GM12878 (cell line): ENCODE results near the gene CLMP. TPM values are rescaled to one million over a fixed set of nuclear protein-coding genes. Genes with fewer than 3 reads are reported as not detected.

Experiments
- ATAC-seq: fragments of 200-7000 bp; cut with Tn5 transposase; 3 replicates; pipeline ENCODE4 v1.9.1; 2020; ENCODE audit warnings: mild to moderate bottlenecking, moderate library complexity
- BruUV-seq: library from RNA; stranded (reverse); fragments of 400-500 nt; replicated peaks from 2 replicates; lab custom pipeline; 2021; lab: Mats Ljungman, UMichigan
- CTCF ChIA-PET: fragments of 300-600 bp; sonication (Branson Sonifier 250); formaldehyde crosslinking; extraction: SDS; loops from one replicate; lab custom pipeline; 2021; ENCODE audit warnings: inconsistent platforms; lab: Yijun Ruan, JAX
- POLR2A ChIA-PET: fragments of 350-600 bp; formaldehyde crosslinking; extraction: SDS; loops from one replicate; lab custom pipeline; 2021; ENCODE audit warnings: inconsistent platforms; lab: Charles Lee
- RAD21 ChIA-PET: fragments of 300-600 bp; sonication (Branson Sonifier 250); formaldehyde crosslinking; loops from one replicate; lab custom pipeline; 2023; ENCODE audit warnings: antibody characterized with exemption; ENCODE audit not compliant: unreplicated experiment; lab: Charles Lee
- SMC1A ChIA-PET: fragments of 300-600 bp; sonication (Branson Sonifier 250); formaldehyde crosslinking; loops from one replicate; lab custom pipeline; 2023; ENCODE audit not compliant: unreplicated experiment, uncharacterized antibody; lab: Charles Lee
- DNase-seq: peaks from one replicate; pipeline ENCODE4 v3.0.0-alpha.2; 2011; ENCODE audit warnings: low read depth, low spot score
- FAIRE-seq: peaks from 3 replicates; lab custom pipeline; 2011; peaks lifted over from hg19 to GRCh38; lab: Jason Lieb, UNC
- H2AFZ ChIP-seq: 2 replicates; pipeline ENCODE4 v1.6.0; 2011; ENCODE audit warnings: low read depth, low read length, control low read depth; ENCODE audit not compliant: control insufficient read depth
- H3K27ac ChIP-seq: 2 replicates; pipeline ENCODE4 v1.5.1; 2011; ENCODE audit warnings: control low read depth; ENCODE audit not compliant: control insufficient read depth, insufficient read depth
- H3K27me3 ChIP-seq, 2 experiments: replicated peaks in 1 of 2; 2 replicates each; pipeline versions ENCODE4 v1.6.0 to v1.6.1; 2011; ENCODE audit warnings: low read length in 1 of 2; ENCODE audit not compliant: control insufficient read depth in 2 of 2, insufficient read depth in 2 of 2
- H3K36me3 ChIP-seq, 2 experiments: 2 replicates each; pipeline ENCODE4 v1.5.1; 2011; ENCODE audit warnings: low read length in 1 of 2; ENCODE audit not compliant: control insufficient read depth in 2 of 2, insufficient read depth in 2 of 2
- H3K4me1 ChIP-seq: 2 replicates; pipeline ENCODE4 v1.6.1; 2011; ENCODE audit warnings: mild to moderate bottlenecking, low read length, moderate library complexity, mixed read lengths; ENCODE audit not compliant: control insufficient read depth, insufficient read depth
- H3K4me2 ChIP-seq: 2 replicates; pipeline ENCODE4 v1.6.0; 2011; ENCODE audit warnings: control low read depth; ENCODE audit not compliant: control insufficient read depth, insufficient read depth
- H3K4me3 ChIP-seq: fragments of 200-600 bp; sonication (generic); 2 replicates; pipeline ENCODE4 v1.5.1; 2016
- H3K79me2 ChIP-seq: 2 replicates; pipeline ENCODE4 v1.6.0; 2011; ENCODE audit warnings: low read length; ENCODE audit not compliant: control insufficient read depth, insufficient read depth
- H3K9ac ChIP-seq: 2 replicates; pipeline ENCODE4 v1.8.0; 2011; ENCODE audit warnings: low read length, control low read depth, mixed read lengths; ENCODE audit not compliant: control insufficient read depth, insufficient read depth
- H3K9me3 ChIP-seq: replicated peaks from 3 replicates; pipeline ENCODE4 v1.5.1; 2011; ENCODE audit warnings: mild to moderate bottlenecking, low read length; ENCODE audit not compliant: control insufficient read depth, insufficient read depth
- H4K20me1 ChIP-seq: 2 replicates; pipeline ENCODE4 v1.6.0; 2011; ENCODE audit not compliant: control insufficient read depth, insufficient read depth
- E2F4 ChIP-seq: IDR thresholded peaks from 2 replicates; pipeline ENCODE4 v1.6.1; 2012; ENCODE audit warnings: low read depth, low read length, improper control_type of control experiment
- HCFC1 ChIP-seq: fragments of 150-350 bp; IDR thresholded peaks from 2 replicates; pipeline ENCODE4 v1.6.1; 2014; ENCODE audit warnings: low read length
- JUNB ChIP-seq: IDR thresholded peaks from 2 replicates; pipeline ENCODE4 v1.6.1; 2016; ENCODE audit warnings: antibody characterized with exemption, mild to moderate bottlenecking
- MYB ChIP-seq: fragments of 150-350 bp; IDR thresholded peaks from 2 replicates; pipeline ENCODE4 v1.6.1; 2014; ENCODE audit warnings: mild to moderate bottlenecking, low read depth, low read length, borderline replicate concordance
- NR2C2 ChIP-seq: IDR thresholded peaks from 2 replicates; pipeline ENCODE4 v1.6.1; 2011; ENCODE audit warnings: borderline replicate concordance, low read depth; ENCODE audit not compliant: control insufficient read depth, insufficient read length
- POLR2A ChIP-seq: IDR thresholded peaks from 2 replicates; pipeline ENCODE4 v1.6.1; 2011; ENCODE audit warnings: low read depth, mild to moderate bottlenecking, low read length
- POU2F2 ChIP-seq: IDR thresholded peaks from 3 replicates; pipeline ENCODE4 v1.6.1; 2011; ENCODE audit warnings: low read depth, mild to moderate bottlenecking, low read length, borderline replicate concordance
- USF2 ChIP-seq: IDR thresholded peaks from 2 replicates; pipeline ENCODE4 v1.6.1; 2011; ENCODE audit warnings: low read depth, low read length, improper control_type of control experiment, borderline replicate concordance
- ZNF24 ChIP-seq: fragments of 450-650 bp; IDR thresholded peaks from 2 replicates; pipeline ENCODE4 v1.6.1; 2017; ENCODE audit warnings: antibody characterized with exemption, mild to moderate bottlenecking
- WGBS: methylation state at CpG from one replicate; pipeline ENCODE4 v1.1.6; 2016; ENCODE audit warnings: low lambda C conversion rate; ENCODE audit not compliant: insufficient replicate concordance, insufficient coverage; ENCODE audit errors: missing lambda C conversion rate; 5-methylcytosine and 5-hydroxymethylcytosine counted together
- in situ Hi-C: fragments of 300-500 bp; cut with MboI; formaldehyde crosslinking; loops from 9 replicates; pipeline ENCODE4 v1.14.3; 2018; ENCODE audit warnings: mixed read lengths
- intact Hi-C: fragments of 100-400 bp; cut with micrococcal nuclease; formaldehyde crosslinking; loops from one replicate; pipeline ENCODE4 v1.14.2; 2022; ENCODE audit not compliant: unreplicated experiment
- polyA plus RNA-seq, 11 experiments: library from polyadenylated mRNA; depleted of rRNA in 4 of 11; unstranded in 6 of 11; stranded (reverse) in 5 of 11; fragments of >200 nt; fragmentation: Nextera tagmentation in 4 of 11; fragmentation: Illumina TruSeq in 1 of 11; extraction: Ambion mirVana in 4 of 11; extraction: Trizol in 1 of 11; gene quantifications; 1 replicate in 1 of 11; 2 replicates in 10 of 11; pipeline versions ENCODE4 v1.2.1 to v1.2.3, GENCODE V29; 2011 to 2016; ENCODE audit warnings: inconsistent platforms in 2 of 11, missing spikeins in 2 of 11, low read depth in 1 of 11
- total RNA-seq, 4 experiments: library from RNA; depleted of rRNA in 3 of 4; stranded (reverse); fragments of >200 nt in 3 of 4; fragmentation: Illumina TruSeq in 1 of 4; extraction: Trizol in 1 of 4; gene quantifications; 2 replicates each; pipeline versions ENCODE4 v1.2.1 to v1.2.3, GENCODE V29; 2013 to 2021
- TF ChIP-seq, protein P1 (sequence below): fragments of 450-650 bp; IDR thresholded peaks from 2 replicates; pipeline ENCODE4 v1.6.1; 2017; ENCODE audit warnings: borderline replicate concordance
- TF ChIP-seq, protein P2 (sequence below): fragments of 450-650 bp; IDR thresholded peaks from 2 replicates; pipeline ENCODE4 v1.6.1; 2017; ENCODE audit warnings: mild to moderate bottlenecking, moderate library complexity
- TF ChIP-seq, protein P3 (sequence below): fragments of 450-650 bp; formaldehyde crosslinking; IDR thresholded peaks from 2 replicates; pipeline ENCODE4 v1.4.0; 2020; ENCODE audit warnings: mild to moderate bottlenecking, moderate library complexity

The CLMP gene
- total and polyA plus RNA-seq, 10 of the 15 experiments (the other 5 are each of a cell fraction or from before 2014, with no cell fraction given), result 0.01 to 0.71 (median 0.20) TPM; not detected in 4

- no peak for TF ChIP-seq NR2C2
- TF ChIP-seq, protein P1, sequence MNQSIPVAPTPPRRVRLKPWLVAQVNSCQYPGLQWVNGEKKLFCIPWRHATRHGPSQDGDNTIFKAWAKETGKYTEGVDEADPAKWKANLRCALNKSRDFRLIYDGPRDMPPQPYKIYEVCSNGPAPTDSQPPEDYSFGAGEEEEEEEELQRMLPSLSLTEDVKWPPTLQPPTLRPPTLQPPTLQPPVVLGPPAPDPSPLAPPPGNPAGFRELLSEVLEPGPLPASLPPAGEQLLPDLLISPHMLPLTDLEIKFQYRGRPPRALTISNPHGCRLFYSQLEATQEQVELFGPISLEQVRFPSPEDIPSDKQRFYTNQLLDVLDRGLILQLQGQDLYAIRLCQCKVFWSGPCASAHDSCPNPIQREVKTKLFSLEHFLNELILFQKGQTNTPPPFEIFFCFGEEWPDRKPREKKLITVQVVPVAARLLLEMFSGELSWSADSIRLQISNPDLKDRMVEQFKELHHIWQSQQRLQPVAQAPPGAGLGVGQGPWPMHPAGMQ, result no peak
- no peak for TF ChIP-seq MYB
- TF ChIP-seq POLR2A, result no peak
- no peak for TF ChIP-seq USF2
- no peak for TF ChIP-seq ZNF24
- TF ChIP-seq HCFC1, result no peak
These were observed 24.1 kb downstream of the CLMP start (continued) for GRCh38 chr11:123170929-123171328.

DNA sequence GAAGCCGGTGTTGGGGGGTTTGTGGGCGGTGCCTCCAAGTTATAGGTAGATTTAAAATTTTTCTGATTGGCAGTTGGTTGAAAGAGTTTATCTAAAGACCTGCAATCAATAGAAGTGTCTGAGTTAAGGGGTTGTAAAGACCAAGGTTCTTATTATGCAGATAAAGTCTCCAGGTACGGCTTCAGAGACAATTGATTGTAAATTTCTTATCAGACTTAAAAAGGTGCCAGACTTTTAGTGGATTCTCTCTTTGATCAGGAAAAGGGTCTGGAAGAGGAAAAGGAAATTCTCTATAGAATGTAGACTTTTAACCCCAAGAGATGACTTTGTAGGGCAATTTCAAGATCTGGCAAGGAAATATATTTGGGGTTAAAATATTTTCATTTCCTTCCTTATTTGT, 25.2 kb downstream of the CLMP start:
- CTCF ChIA-PET, result interaction anchor here (1.3 to 1.6 kb wide), 2 partner anchors 77 to 115 kb away, joined by 3 to 5 read pairs; no protein-coding TSS in a partner anchor
- in situ Hi-C loops, result no loop called here
- TF ChIP-seq, protein P2, sequence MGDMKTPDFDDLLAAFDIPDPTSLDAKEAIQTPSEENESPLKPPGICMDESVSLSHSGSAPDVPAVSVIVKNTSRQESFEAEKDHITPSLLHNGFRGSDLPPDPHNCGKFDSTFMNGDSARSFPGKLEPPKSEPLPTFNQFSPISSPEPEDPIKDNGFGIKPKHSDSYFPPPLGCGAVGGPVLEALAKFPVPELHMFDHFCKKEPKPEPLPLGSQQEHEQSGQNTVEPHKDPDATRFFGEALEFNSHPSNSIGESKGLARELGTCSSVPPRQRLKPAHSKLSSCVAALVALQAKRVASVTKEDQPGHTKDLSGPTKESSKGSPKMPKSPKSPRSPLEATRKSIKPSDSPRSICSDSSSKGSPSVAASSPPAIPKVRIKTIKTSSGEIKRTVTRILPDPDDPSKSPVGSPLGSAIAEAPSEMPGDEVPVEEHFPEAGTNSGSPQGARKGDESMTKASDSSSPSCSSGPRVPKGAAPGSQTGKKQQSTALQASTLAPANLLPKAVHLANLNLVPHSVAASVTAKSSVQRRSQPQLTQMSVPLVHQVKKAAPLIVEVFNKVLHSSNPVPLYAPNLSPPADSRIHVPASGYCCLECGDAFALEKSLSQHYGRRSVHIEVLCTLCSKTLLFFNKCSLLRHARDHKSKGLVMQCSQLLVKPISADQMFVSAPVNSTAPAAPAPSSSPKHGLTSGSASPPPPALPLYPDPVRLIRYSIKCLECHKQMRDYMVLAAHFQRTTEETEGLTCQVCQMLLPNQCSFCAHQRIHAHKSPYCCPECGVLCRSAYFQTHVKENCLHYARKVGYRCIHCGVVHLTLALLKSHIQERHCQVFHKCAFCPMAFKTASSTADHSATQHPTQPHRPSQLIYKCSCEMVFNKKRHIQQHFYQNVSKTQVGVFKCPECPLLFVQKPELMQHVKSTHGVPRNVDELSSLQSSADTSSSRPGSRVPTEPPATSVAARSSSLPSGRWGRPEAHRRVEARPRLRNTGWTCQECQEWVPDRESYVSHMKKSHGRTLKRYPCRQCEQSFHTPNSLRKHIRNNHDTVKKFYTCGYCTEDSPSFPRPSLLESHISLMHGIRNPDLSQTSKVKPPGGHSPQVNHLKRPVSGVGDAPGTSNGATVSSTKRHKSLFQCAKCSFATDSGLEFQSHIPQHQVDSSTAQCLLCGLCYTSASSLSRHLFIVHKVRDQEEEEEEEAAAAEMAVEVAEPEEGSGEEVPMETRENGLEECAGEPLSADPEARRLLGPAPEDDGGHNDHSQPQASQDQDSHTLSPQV, result no peak
- no peak for TF ChIP-seq E2F4
- no peak for TF ChIP-seq JUNB
- TF ChIP-seq POU2F2, result no peak
- TF ChIP-seq, protein P3, sequence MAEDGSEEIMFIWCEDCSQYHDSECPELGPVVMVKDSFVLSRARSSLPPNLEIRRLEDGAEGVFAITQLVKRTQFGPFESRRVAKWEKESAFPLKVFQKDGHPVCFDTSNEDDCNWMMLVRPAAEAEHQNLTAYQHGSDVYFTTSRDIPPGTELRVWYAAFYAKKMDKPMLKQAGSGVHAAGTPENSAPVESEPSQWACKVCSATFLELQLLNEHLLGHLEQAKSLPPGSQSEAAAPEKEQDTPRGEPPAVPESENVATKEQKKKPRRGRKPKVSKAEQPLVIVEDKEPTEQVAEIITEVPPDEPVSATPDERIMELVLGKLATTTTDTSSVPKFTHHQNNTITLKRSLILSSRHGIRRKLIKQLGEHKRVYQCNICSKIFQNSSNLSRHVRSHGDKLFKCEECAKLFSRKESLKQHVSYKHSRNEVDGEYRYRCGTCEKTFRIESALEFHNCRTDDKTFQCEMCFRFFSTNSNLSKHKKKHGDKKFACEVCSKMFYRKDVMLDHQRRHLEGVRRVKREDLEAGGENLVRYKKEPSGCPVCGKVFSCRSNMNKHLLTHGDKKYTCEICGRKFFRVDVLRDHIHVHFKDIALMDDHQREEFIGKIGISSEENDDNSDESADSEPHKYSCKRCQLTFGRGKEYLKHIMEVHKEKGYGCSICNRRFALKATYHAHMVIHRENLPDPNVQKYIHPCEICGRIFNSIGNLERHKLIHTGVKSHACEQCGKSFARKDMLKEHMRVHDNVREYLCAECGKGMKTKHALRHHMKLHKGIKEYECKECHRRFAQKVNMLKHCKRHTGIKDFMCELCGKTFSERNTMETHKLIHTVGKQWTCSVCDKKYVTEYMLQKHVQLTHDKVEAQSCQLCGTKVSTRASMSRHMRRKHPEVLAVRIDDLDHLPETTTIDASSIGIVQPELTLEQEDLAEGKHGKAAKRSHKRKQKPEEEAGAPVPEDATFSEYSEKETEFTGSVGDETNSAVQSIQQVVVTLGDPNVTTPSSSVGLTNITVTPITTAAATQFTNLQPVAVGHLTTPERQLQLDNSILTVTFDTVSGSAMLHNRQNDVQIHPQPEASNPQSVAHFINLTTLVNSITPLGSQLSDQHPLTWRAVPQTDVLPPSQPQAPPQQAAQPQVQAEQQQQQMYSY (CRISPR knock-in tag), result no peak

More for the DNA sequence above, 25.2 kb downstream of the CLMP start:
- POLR2A ChIA-PET, result no interaction called here
- RAD21 ChIA-PET, result no interaction called here
- no peaks in the 10 kb centered on the region for H3K9me3 ChIP-seq
- DNase-seq (no peak), ATAC-seq (no peak), FAIRE-seq (no peak)
- H3K36me3 ChIP-seq, result no peaks in the 10 kb centered on the region
- peaks cover 0 to 3% of the 10 kb centered on the region in 2 experiments; a peak in 3 of 4 replicates for H3K27me3 ChIP-seq
- WGBS, result 42% methylated on average over 3 of the region's 3 CpGs
- H3K4me3 ChIP-seq, result no peak overlapping the region
- H2AFZ ChIP-seq, result no peak overlapping the region
- H3K27ac ChIP-seq, result no peak overlapping the region
- H3K79me2 ChIP-seq, result no peaks in the 10 kb centered on the region
- no peak overlapping the region for H3K4me2 ChIP-seq
- intact Hi-C loops, result loop anchor here (5.0 kb wide), 1 partner anchor 77 kb away; no protein-coding TSS in a partner anchor
- no peaks in the 10 kb centered on the region for H3K4me1 ChIP-seq
- no TSS peak for BruUV-seq
- no peaks in the 10 kb centered on the region; the same call in 1 of the 2 replicates for H4K20me1 ChIP-seq
- H3K9ac ChIP-seq, result no peak overlapping the region
- SMC1A ChIA-PET, result no interaction called here
